DND-41 (cell line): Measurements from ENCODE around the gene GCAT.

ENCODE experiments used
- ATAC-seq: fragments of 200-7000 bp; cut with Tn5 transposase; 3 replicates; pipeline ENCODE4 v1.9.1; 2021; ENCODE audit warnings: low read depth; ENCODE audit not compliant: insufficient read depth
- DNase-seq: peaks from one replicate; pipeline ENCODE4 v3.0.0-alpha.2; 2020
- H2AFZ ChIP-seq: 2 replicates; pipeline ENCODE4 v1.6.0; 2012; ENCODE audit warnings: low read depth, low read length
- H3K27ac ChIP-seq: 2 replicates; pipeline ENCODE4 v1.5.1; 2012; ENCODE audit warnings: low read length, inconsistent platforms
- H3K27me3 ChIP-seq: fragments of 200-600 bp; sonication (generic); 2 replicates; pipeline ENCODE4 v1.6.0; 2012; ENCODE audit warnings: low read length, mild to moderate bottlenecking, inconsistent platforms; ENCODE audit not compliant: insufficient read depth, poor library complexity
- H3K36me3 ChIP-seq: 2 replicates; pipeline ENCODE4 v1.5.1; 2012; ENCODE audit warnings: low read length, inconsistent platforms; ENCODE audit not compliant: insufficient read depth
- H3K4me1 ChIP-seq: 2 replicates; pipeline ENCODE4 v1.5.1; 2012; ENCODE audit warnings: mild to moderate bottlenecking, low read length; ENCODE audit not compliant: insufficient read depth
- H3K4me2 ChIP-seq: 2 replicates; pipeline ENCODE4 v1.6.0; 2012; ENCODE audit warnings: mild to moderate bottlenecking, moderate library complexity, low read length, inconsistent platforms; ENCODE audit not compliant: insufficient read depth
- H3K4me3 ChIP-seq, 2 experiments: fragments of 200-600 bp in 1 of 2; shearing (Covaris generic) in 1 of 2; 2 replicates each; pipeline ENCODE4 v1.5.1; 2012 to 2016; ENCODE audit warnings: inconsistent platforms in 2 of 2, low read length in 2 of 2, mild to moderate bottlenecking in 2 of 2, low read depth in 1 of 2, moderate library complexity in 1 of 2
- H3K79me2 ChIP-seq: 2 replicates; pipeline ENCODE4 v1.6.0; 2012; ENCODE audit warnings: low read length, inconsistent platforms; ENCODE audit not compliant: insufficient read depth
- H3K9ac ChIP-seq: 2 replicates; pipeline ENCODE4 v1.6.0; 2012; ENCODE audit warnings: low read depth, mild to moderate bottlenecking, inconsistent platforms, low read length, moderate library complexity
- H3K9me3 ChIP-seq: 2 replicates; pipeline ENCODE4 v1.5.1; 2012; ENCODE audit warnings: low read length, moderate library complexity, mild to moderate bottlenecking, inconsistent platforms; ENCODE audit not compliant: insufficient read depth, severe bottlenecking
- H4K20me1 ChIP-seq: 2 replicates; pipeline ENCODE4 v1.6.0; 2012; ENCODE audit warnings: low read length; ENCODE audit not compliant: insufficient read depth
- CTCF ChIP-seq: IDR thresholded peaks from 2 replicates; pipeline ENCODE4 v1.5.1; 2012; ENCODE audit warnings: borderline replicate concordance, low read length, moderate library complexity, mild to moderate bottlenecking; ENCODE audit not compliant: poor library complexity, severe bottlenecking; ENCODE audit errors: extremely low read depth
- EZH2 ChIP-seq: IDR thresholded peaks from 3 replicates; pipeline ENCODE4 v1.6.1; 2012; ENCODE audit warnings: borderline replicate concordance, low read depth, mild to moderate bottlenecking, moderate library complexity, low read length, inconsistent platforms; ENCODE audit not compliant: severe bottlenecking

The GCAT gene

GRCh38 chr22:37808294-37808657 lies 542 bp downstream of the GCAT start:
- H4K20me1 ChIP-seq, result peaks cover 3% of the 10 kb centered on the region; the same call in 1 of the 2 replicates
- H3K9ac ChIP-seq, result peak overlapping the region; percentile 78
- ATAC-seq (no peak), DNase-seq (peak; percentile 19)
- peaks cover 54% of the 10 kb centered on the region for H3K4me1 ChIP-seq
- H3K27ac ChIP-seq, result peak overlapping the region; percentile 76
- peak overlapping the region; percentile 79 for H3K4me2 ChIP-seq
- no peaks in the 10 kb centered on the region for H3K9me3 ChIP-seq
- TF ChIP-seq EZH2, result no peak
- TF ChIP-seq CTCF, result no peak
- peak overlapping the region; percentile 82 for H2AFZ ChIP-seq
- peaks cover 48% of the 10 kb centered on the region for H3K79me2 ChIP-seq
- no peaks in the 10 kb centered on the region for H3K27me3 ChIP-seq
- peak overlapping the region; percentile 30 to 78; a peak in 3 of 4 replicates for H3K4me3 ChIP-seq
- H3K36me3 ChIP-seq, result peaks cover 16% of the 10 kb centered on the region

GRCh38 chr22:37809672-37810333 lies 2.1 kb downstream of the GCAT start:
- ATAC-seq (no peak), DNase-seq (no peak)
- Histone ChIP-seq H2AFZ (no peak overlapping the region), H3K79me2 (peaks cover 48% of the 10 kb centered on the region), H3K9ac (0 out of 2 replicates have a peak overlapping the region, but pooled peaks have one; percentile 78), H3K36me3 (peaks cover 29% of the 10 kb centered on the region), H3K27me3 (no peaks in the 10 kb centered on the region), H3K9me3 (no peaks in the 10 kb centered on the region), H3K27ac (0 out of 2 replicates have a peak overlapping the region, but pooled peaks have one; percentile 13), H3K4me3 (0 out of 4 replicates have a peak overlapping the region, but pooled peaks of 1 of the 2 experiments have one; percentile 3), H4K20me1 (peaks cover 3% of the 10 kb centered on the region; the same call in 1 of the 2 replicates), H3K4me1 (peaks cover 40% of the 10 kb centered on the region), H3K4me2 (peak overlapping the region; percentile 41)
- TF ChIP-seq EZH2 (no peak), CTCF (no peak)

- no peak overlapping the region for H3K4me2 ChIP-seq
- no peak for ATAC-seq
These were observed 4.1 kb downstream of the GCAT start for GRCh38 chr22:37811867-37812266.

More at GRCh38 chr22:37811867-37812266, 4.1 kb downstream of the GCAT start:
- no peak for TF ChIP-seq CTCF
- TF ChIP-seq EZH2, result no peak
- H4K20me1 ChIP-seq, result peaks cover 3% of the 10 kb centered on the region; the same call in 1 of the 2 replicates
- H3K9ac ChIP-seq, result no peak overlapping the region
- DNase-seq, result no peak
- peaks cover 29% of the 10 kb centered on the region for H3K79me2 ChIP-seq
- H3K9me3 ChIP-seq, result no peaks in the 10 kb centered on the region
- H3K36me3 ChIP-seq, result peaks cover 44% of the 10 kb centered on the region
- no peak overlapping the region for H2AFZ ChIP-seq
- H3K27ac ChIP-seq, result no peak overlapping the region
- H3K4me1 ChIP-seq, result peaks cover 21% of the 10 kb centered on the region
- H3K4me3 ChIP-seq, result no peak overlapping the region
- H3K27me3 ChIP-seq, result no peaks in the 10 kb centered on the region
